Muscle layer of duodenum (tissue), 2 donors: ENCODE data around the gene FOXP1.

ENCODE experiments used
- H3K27ac ChIP-seq: one replicate; pipeline ENCODE4 v1.7.0; 2013; ENCODE audit warnings: mild to moderate bottlenecking, low read length
- H3K27me3 ChIP-seq: one replicate; pipeline ENCODE4 v1.7.0; 2013; ENCODE audit warnings: low read depth, mild to moderate bottlenecking, control low read depth, low read length
- H3K36me3 ChIP-seq, 2 donors: one replicate each; pipeline ENCODE4 v1.7.0; 2013; ENCODE audit warnings: low read length in 2 of 2, control low read depth in 1 of 2, mild to moderate bottlenecking in 1 of 2; ENCODE audit not compliant: insufficient read depth in 2 of 2, control insufficient read depth in 1 of 2
- H3K4me1 ChIP-seq, 2 donors: one replicate each; pipeline ENCODE4 v1.7.0; 2013; ENCODE audit warnings: low read length in 2 of 2, mild to moderate bottlenecking in 2 of 2, control low read depth in 1 of 2, moderate library complexity in 1 of 2; ENCODE audit not compliant: insufficient read depth in 2 of 2, control insufficient read depth in 1 of 2
- H3K4me3 ChIP-seq, 2 donors: one replicate each; pipeline ENCODE4 v1.7.0; 2013; ENCODE audit warnings: low read length in 2 of 2, low read depth in 1 of 2, mild to moderate bottlenecking in 1 of 2
- H3K9me3 ChIP-seq, 2 donors: one replicate each; pipeline ENCODE4 v1.7.0; 2013; ENCODE audit warnings: low read length in 2 of 2, control low read depth in 1 of 2, mild to moderate bottlenecking in 1 of 2; ENCODE audit not compliant: control insufficient read depth in 1 of 2
- donor health status: healthy.

FOXP1 gene

GRCh38 chr3:71247958-71248335, 335.6 kb downstream of the FOXP1 start:
- Histone ChIP-seq H3K4me3 (no peak overlapping the region), H3K27me3 (no peaks in the 10 kb centered on the region), H3K4me1 (peaks cover 9 to 16% of the 10 kb centered on the region in 2 donors), H3K27ac (no peak overlapping the region), H3K36me3 (no peaks in the 10 kb centered on the region), H3K9me3 (no peaks in the 10 kb centered on the region)

- H3K27ac ChIP-seq = no peak overlapping the region
- no peaks in the 10 kb centered on the region for H3K27me3 ChIP-seq
- peaks cover 9 to 16% of the 10 kb centered on the region in 2 donors for H3K4me1 ChIP-seq
- no peaks in the 10 kb centered on the region for H3K36me3 ChIP-seq
- no peak overlapping the region for H3K4me3 ChIP-seq
- no peaks in the 10 kb centered on the region for H3K9me3 ChIP-seq
Measured at GRCh38 chr3:71247221-71247957, 336.1 kb downstream of the FOXP1 start.

- Histone ChIP-seq H3K36me3 (no peaks in the 10 kb centered on the region), H3K27ac (peak overlapping the region; percentile 90), H3K4me1 (peaks cover 9 to 16% of the 10 kb centered on the region in 2 donors), H3K27me3 (no peaks in the 10 kb centered on the region), H3K9me3 (no peaks in the 10 kb centered on the region), H3K4me3 (peak overlapping the region in 1 of 2 donors; percentile 20)
Measured at GRCh38 chr3:71245971-71246880, 337.3 kb downstream of the FOXP1 start.

GRCh38 chr3:71244826-71245488, 338.6 kb downstream of the FOXP1 start:
- Histone ChIP-seq H3K27ac (peak overlapping the region; percentile 90), H3K4me1 (peaks cover 9 to 20% of the 10 kb centered on the region in 2 donors), H3K27me3 (no peaks in the 10 kb centered on the region), H3K36me3 (no peaks in the 10 kb centered on the region), H3K4me3 (peak overlapping the region; percentile 49 to 57), H3K9me3 (no peaks in the 10 kb centered on the region)

GRCh38 chr3:71244153-71244825, 339.2 kb downstream of the FOXP1 start:
- H3K27ac ChIP-seq = peak overlapping the region; percentile 90
- H3K4me3 ChIP-seq = peak overlapping the region; percentile 49 to 57
- no peaks in the 10 kb centered on the region for H3K36me3 ChIP-seq
- no peaks in the 10 kb centered on the region for H3K9me3 ChIP-seq
- H3K4me1 ChIP-seq = peaks cover 7 to 22% of the 10 kb centered on the region in 2 donors
- H3K27me3 ChIP-seq = no peaks in the 10 kb centered on the region

- H3K4me1 ChIP-seq = peaks cover 5 to 23% of the 10 kb centered on the region in 2 donors
- H3K36me3 ChIP-seq = no peaks in the 10 kb centered on the region
- H3K27me3 ChIP-seq = no peaks in the 10 kb centered on the region
- H3K27ac ChIP-seq = peak overlapping the region; percentile 90
- peak overlapping the region; percentile 49 to 57 for H3K4me3 ChIP-seq
- no peaks in the 10 kb centered on the region for H3K9me3 ChIP-seq
Measured at GRCh38 chr3:71243229-71243628, 340.3 kb downstream of the FOXP1 start.

GRCh38 chr3:71241981-71242560, 341.5 kb downstream of the FOXP1 start:
- H3K4me1 ChIP-seq = peaks cover 11 to 21% of the 10 kb centered on the region in 2 donors
- H3K4me3 ChIP-seq = peak overlapping the region; percentile 43 to 57
- H3K9me3 ChIP-seq = no peaks in the 10 kb centered on the region
- H3K27ac ChIP-seq = peak overlapping the region; percentile 90
- no peaks in the 10 kb centered on the region for H3K27me3 ChIP-seq
- no peaks in the 10 kb centered on the region for H3K36me3 ChIP-seq

GRCh38 chr3:71241246-71241901, 342.2 kb downstream of the FOXP1 start:
- Histone ChIP-seq H3K36me3 (no peaks in the 10 kb centered on the region), H3K27ac (no peak overlapping the region), H3K4me3 (no peak overlapping the region), H3K27me3 (no peaks in the 10 kb centered on the region), H3K4me1 (peaks cover 11 to 16% of the 10 kb centered on the region in 2 donors), H3K9me3 (no peaks in the 10 kb centered on the region)

- no peaks in the 10 kb centered on the region for H3K36me3 ChIP-seq
- H3K4me1 ChIP-seq = peaks cover 11 to 16% of the 10 kb centered on the region in 2 donors
- no peaks in the 10 kb centered on the region for H3K9me3 ChIP-seq
- peak overlapping the region; percentile 52 for H3K27ac ChIP-seq
- H3K27me3 ChIP-seq = no peaks in the 10 kb centered on the region
- no peak overlapping the region for H3K4me3 ChIP-seq
Measured at GRCh38 chr3:71240034-71240433, 343.5 kb downstream of the FOXP1 start.

- Histone ChIP-seq H3K4me3 (no peak overlapping the region), H3K4me1 (peaks cover 6 to 16% of the 10 kb centered on the region in 2 donors), H3K36me3 (no peaks in the 10 kb centered on the region), H3K27ac (no peak overlapping the region), H3K27me3 (no peaks in the 10 kb centered on the region), H3K9me3 (no peaks in the 10 kb centered on the region)
Measured at GRCh38 chr3:71238355-71238757, 345.2 kb downstream of the FOXP1 start.
